A172 (cell line): ENCODE results near the gene CDH11. TPM values are rescaled to one million over a fixed set of nuclear protein-coding genes. Genes with fewer than 3 reads are reported as not detected.
A peak's percentile ranks its signal among the peaks of the same experiment; 100 is the strongest.

Source experiments
- DNase-seq: peaks from one replicate; pipeline ENCODE4 v3.0.0-alpha.2; 2015; ENCODE audit warnings: low spot score
- total RNA-seq: library from RNA; depleted of rRNA; stranded (reverse); fragments of >200 nt; shearing (Covaris generic); gene quantifications from 2 replicates; pipeline ENCODE4 v1.2.3, GENCODE V29; 2014

The CDH11 gene
- total RNA-seq, 1 experiment from 2014 or later = 26.9 TPM

- DNase-seq = peak; percentile 17
These were observed 97.1 kb downstream of the CDH11 start for GRCh38 chr16:65024767-65025178.

GRCh38 chr16:65023802-65024201 is 98.1 kb downstream of the CDH11 start:
- no peak for DNase-seq

- no peak for DNase-seq
These were observed 99.8 kb downstream of the CDH11 start for GRCh38 chr16:65021852-65022595.

GRCh38 chr16:65016754-65017153 is 105.1 kb downstream of the CDH11 start:
- no peak for DNase-seq

GRCh38 chr16:65015599-65015998 is 106.3 kb downstream of the CDH11 start:
- no peak for DNase-seq

- DNase-seq = peak; percentile 6
These were observed 109.5 kb downstream of the CDH11 start for GRCh38 chr16:65012357-65012756.

- no peak for DNase-seq
These were observed 111.7 kb downstream of the CDH11 start for GRCh38 chr16:65010125-65010524.

GRCh38 chr16:65005696-65006095 is 116.2 kb downstream of the CDH11 start:
- no peak for DNase-seq

GRCh38 chr16:65004570-65004969 is 117.3 kb downstream of the CDH11 start:
- DNase-seq = no peak

GRCh38 chr16:65003621-65004020 is 118.2 kb downstream of the CDH11 start:
- DNase-seq = no peak

- peak; percentile 38 for DNase-seq
These were observed 119.6 kb downstream of the CDH11 start for GRCh38 chr16:65002265-65002664.

GRCh38 chr16:65000654-65001053 is 121.2 kb downstream of the CDH11 start:
- no peak for DNase-seq

- no peak for DNase-seq
These were observed 124.1 kb downstream of the CDH11 start for GRCh38 chr16:64997751-64998150.

GRCh38 chr16:64997121-64997520 is 124.7 kb downstream of the CDH11 start:
- DNase-seq = no peak

- no peak for DNase-seq
These were observed 125.2 kb downstream of the CDH11 start for GRCh38 chr16:64996641-64997040.

- DNase-seq = no peak
These were observed 128.4 kb downstream of the CDH11 start for GRCh38 chr16:64993464-64993863.

GRCh38 chr16:64991001-64991400 is 130.9 kb downstream of the CDH11 start:
- no peak for DNase-seq

- no peak for DNase-seq
These were observed 131.8 kb downstream of the CDH11 start for GRCh38 chr16:64990101-64990500.

- no peak for DNase-seq
These were observed 132.8 kb downstream of the CDH11 start for GRCh38 chr16:64989050-64989449.

GRCh38 chr16:64983963-64984362 is 137.9 kb downstream of the CDH11 start:
- peak; percentile 80 for DNase-seq

- DNase-seq = no peak
These were observed 138.6 kb downstream of the CDH11 start for GRCh38 chr16:64983231-64983630.

GRCh38 chr16:64982581-64982980 is 139.3 kb downstream of the CDH11 start:
- DNase-seq = no peak

GRCh38 chr16:64981568-64982281 is 140.1 kb downstream of the CDH11 start:
- DNase-seq = no peak
